HG03135 (cell line): ENCODE measurements around the gene TBL3.

Experiments
- ATAC-seq: cut with Tn5 transposase; IDR thresholded peaks from one replicate; pipeline ENCODE4 v1.9.1; 2021; ENCODE audit warnings: mild to moderate bottlenecking, moderate library complexity; ENCODE audit not compliant: unreplicated experiment

TBL3 gene

GRCh38 chr16:1963806-1964505 is 7.9 kb upstream of the TBL3 start:
- peak; percentile 5 for ATAC-seq

- ATAC-seq: peak; percentile 67
These were observed 7.1 kb upstream of the TBL3 start, which contains the start of gene RPS2 for GRCh38 chr16:1964506-1965395. TSS of gene RPS2 (minus strand) at chr16:1964826. CDS start at chr16:1964625, 201 bp downstream.

GRCh38 chr16:1965396-1966001 is 6.4 kb upstream of the TBL3 start:
- no peak for ATAC-seq

GRCh38 chr16:1966460-1966859 is 5.4 kb upstream of the TBL3 start, which contains the start of gene RNF151:
TSS of gene RNF151 (plus strand) at chr16:1966856. CDS start at chr16:1966882, 26 bp downstream.
- no peak for ATAC-seq

GRCh38 chr16:1968146-1968953 is 3.5 kb upstream of the TBL3 start:
- no peak for ATAC-seq

GRCh38 chr16:1972490-1972877 is 631 bp downstream of the TBL3 start:
- ATAC-seq: peak; percentile 2

- no peak for ATAC-seq
These were observed 1.8 kb downstream of the TBL3 start for GRCh38 chr16:1973461-1974156.

- ATAC-seq: no peak
These were observed 2.6 kb downstream of the TBL3 start for GRCh38 chr16:1974157-1975070.

- no peak for ATAC-seq
These were observed 3.8 kb downstream of the TBL3 start for GRCh38 chr16:1975432-1976215.

- ATAC-seq: no peak
These were observed 4.3 kb downstream of the TBL3 start for GRCh38 chr16:1976216-1976520.

GRCh38 chr16:1976951-1977874 is 5.4 kb downstream of the TBL3 start:
- ATAC-seq: no peak

- ATAC-seq: no peak
These were observed 6.0 kb downstream of the TBL3 start for GRCh38 chr16:1977875-1978268.

GRCh38 chr16:1978476-1979120 is 6.7 kb downstream of the TBL3 start:
- no peak for ATAC-seq

- ATAC-seq: no peak
These were observed 7.6 kb downstream of the TBL3 start for GRCh38 chr16:1979271-1980029.

- ATAC-seq: no peak
These were observed 8.3 kb downstream of the TBL3 start for GRCh38 chr16:1980030-1980769.

GRCh38 chr16:1980770-1981087 is 8.9 kb downstream of the TBL3 start:
- ATAC-seq: no peak
